Activated gamma-delta T cell treated with anti-CD3 and anti-CD28 coated beads, Interleukin-2, amount 50 U/mL, for 16 hours (primary cell): Measurements from ENCODE around the gene HLA-DQB2.
"Not testable (repeated sequence)": the region's sequence is repeated elsewhere in the genome, so short reads cannot be mapped to it uniquely, and the experiment has no call there.

Experiments
- DNase-seq: peaks from one replicate; pipeline ENCODE4 v3.0.0-alpha.2; 2020; ENCODE audit warnings: low read depth

The HLA-DQB2 gene

DNA sequence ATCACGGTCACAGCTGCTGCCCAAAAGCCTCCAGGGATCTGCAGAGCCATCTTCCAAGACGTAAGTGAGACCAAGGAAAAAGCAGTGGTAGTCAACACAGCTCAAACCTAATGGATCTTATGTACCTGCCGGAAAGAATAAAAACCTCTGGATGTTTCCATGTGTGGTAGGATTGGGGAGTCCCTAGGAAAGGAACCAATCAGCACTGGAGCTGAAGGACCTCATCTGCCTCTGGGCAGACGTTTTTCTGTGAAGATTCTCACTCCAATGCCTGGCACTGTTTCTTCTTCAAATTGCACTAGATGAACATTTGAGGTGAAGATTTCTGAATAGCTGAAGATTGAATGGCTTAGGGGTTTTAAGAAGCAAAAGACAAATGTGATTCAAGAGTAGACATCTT lies at the start of gene HLA-DQB2:
HLA-DQB2 (minus strand) TSS at position 112 of the 400 bp plus-strand sequence; CDS start at position 50, 62 bp downstream.
- no peak for DNase-seq

GRCh38 chr6:32809171-32809570 lies 45.8 kb upstream of the HLA-DQB2 start:
- no peak for DNase-seq

DNA sequence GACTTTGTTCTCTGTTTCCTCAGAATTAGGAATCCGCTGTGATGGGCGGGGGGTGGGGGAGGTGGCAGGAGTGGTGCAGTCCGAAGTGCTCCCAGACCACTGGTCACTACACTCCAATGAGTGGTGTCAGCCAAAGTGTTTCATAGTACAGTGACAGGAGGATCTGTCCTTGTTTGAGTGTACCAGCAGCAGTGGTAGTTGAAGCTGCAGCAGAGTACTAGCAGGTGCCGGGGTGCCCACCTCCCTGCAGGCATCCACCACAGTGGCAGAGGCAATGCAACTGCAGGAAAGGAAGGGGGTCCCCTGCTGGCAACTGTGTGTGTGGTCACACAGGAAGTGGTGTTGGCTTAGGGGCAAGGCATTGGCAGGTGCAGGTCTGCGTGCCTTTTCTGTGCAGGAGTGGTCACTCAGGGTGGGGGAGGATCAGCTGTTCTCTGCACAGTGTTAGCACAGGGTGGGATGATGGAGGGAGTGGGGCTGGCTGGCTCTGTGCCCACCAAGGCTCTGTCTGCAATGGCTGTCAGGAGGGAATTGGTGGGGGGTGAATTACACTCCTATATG lies 43.8 kb upstream of the HLA-DQB2 start:
- DNase-seq, result no peak

DNA sequence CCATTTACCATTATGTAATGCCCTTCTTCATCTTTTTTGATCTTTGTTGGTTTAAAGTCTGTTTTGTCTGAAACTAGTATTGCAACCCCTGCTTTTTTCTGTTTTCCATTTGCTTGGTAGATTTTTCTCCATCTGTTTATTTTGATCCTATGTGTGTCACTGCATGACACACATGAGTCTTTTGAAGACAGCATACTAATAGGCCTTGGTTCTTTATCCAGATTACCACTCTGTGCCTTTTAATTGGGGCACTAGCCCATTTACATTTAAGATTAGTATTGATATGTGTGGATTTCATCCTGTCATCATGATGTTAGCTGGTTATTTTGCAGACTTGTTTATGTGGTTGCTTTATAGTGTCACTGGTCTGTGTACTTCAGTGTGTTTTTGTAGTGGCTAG lies 42.1 kb upstream of the HLA-DQB2 start:
- not testable (repeated sequence) for DNase-seq

DNA sequence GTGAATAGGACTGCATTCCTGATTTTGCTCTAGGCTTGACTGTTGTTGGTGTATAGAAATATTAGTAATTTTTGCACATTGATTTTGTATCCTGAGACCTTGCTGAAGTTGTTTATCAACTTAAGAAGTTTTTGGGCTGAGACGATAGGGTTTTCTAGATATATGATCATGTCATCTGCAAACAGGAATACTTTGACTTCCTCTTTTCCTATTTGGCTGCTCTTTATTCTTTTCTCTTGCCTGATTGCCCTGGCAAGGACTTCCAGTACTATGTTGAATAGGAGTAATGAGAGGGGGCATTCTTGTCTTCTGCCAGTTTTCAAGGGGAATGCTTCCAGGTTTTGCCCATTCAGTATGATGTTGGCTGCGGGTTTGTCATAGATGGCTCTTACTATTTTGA lies 40.1 kb upstream of the HLA-DQB2 start:
- DNase-seq, result no peak

GRCh38 chr6:32799740-32800139 lies 36.4 kb upstream of the HLA-DQB2 start:
- DNase-seq, result no peak

- DNase-seq, result no peak
Observed at GRCh38 chr6:32799168-32799567, 35.8 kb upstream of the HLA-DQB2 start.

- DNase-seq, result peak; percentile 67
Observed at GRCh38 chr6:32796848-32797776, 33.8 kb upstream of the HLA-DQB2 start.

DNA sequence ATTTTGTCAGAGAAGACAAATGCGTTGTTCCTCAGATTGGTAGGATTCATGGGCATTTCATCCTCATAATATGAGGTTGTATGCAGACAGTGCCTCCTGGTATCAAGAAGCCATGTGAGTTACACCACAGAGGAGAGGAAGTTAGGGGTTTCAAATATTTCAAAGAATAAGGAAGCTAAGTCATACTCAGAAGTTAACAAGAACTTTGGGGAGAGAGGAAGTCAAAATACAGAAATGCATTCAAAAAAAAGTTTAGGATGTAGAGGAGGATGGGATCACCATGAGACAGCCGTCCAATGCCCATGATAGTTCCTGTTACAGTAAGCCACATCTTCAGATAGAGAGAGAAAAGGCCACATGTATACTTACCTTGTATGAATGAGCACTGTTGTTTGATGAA lies 31.2 kb upstream of the HLA-DQB2 start:
- DNase-seq, result no peak

- DNase-seq, result no peak
Observed at GRCh38 chr6:32792901-32793435, 29.6 kb upstream of the HLA-DQB2 start.

DNA sequence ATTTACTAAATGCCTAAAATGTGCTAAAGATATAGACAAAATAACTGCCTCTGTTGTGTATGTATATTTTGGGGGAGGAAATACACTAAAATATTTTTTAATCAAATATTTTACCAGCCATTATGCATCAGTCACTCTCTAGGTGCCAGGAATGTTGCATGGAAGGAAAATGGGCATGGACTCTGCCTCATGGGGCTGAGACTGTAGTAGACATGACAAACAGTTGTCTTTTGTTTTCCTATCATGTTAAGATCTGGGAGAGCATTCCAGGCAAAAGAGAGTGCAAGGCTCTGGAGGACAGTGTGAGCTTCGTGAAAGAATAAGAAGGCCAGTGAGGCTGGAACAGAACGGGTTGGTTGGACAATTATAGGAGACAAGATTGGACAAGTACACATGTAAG lies 27.0 kb upstream of the HLA-DQB2 start:
- no peak for DNase-seq

DNA sequence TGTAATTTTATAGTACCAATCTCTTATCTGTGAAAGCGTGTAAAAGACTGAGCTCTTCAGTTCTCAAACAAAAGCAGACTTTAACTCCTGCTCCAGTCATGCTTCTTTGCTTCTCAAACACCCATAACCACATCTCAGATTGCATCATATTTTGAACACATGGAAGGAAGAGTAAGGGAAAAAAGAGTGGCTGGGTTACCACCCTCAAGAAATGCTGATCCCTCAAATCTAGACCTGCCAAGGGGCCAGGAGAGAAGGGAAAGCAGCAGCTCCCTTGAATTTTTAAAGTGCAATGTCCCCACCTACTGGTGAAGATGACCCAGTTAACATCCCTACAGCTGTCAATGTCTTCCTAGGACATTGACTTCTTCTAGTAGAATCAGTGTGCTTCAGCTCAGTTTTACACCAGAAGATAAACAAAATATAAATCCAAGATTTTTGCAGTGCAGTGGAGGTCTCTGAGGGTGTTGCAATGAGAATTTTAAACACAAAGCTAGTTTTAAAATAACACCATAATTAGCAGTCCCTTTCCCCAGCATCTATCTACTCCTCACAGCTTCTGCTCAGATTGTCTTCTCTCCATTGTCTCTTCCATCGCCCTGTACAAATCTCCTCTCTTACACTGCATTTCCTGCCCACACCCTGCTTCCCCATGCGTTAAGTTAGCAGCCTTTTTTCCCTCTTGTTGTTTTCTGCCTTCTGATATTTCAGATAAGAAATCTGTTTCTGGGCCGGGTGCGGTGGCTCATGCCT lies 22.6 kb upstream of the HLA-DQB2 start:
- DNase-seq, result no peak

DNA sequence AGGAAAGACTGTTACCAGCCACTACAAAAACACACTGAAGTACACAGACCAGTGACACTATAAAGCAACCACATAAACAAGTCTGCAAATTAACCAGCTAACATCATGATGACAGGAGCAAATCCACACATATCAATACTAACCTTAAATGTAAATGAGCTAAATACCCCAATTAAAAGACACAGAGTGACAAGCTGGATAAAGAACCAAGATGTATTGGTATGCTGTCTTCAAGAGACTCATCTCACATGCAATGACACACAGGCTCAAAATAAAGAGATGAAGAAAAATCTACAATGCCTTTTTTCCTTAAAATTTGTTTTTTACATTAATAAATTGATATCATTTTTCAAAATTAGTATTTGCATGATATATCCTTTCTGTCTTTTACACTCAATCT lies 19.6 kb upstream of the HLA-DQB2 start:
- not testable (repeated sequence) for DNase-seq

DNA sequence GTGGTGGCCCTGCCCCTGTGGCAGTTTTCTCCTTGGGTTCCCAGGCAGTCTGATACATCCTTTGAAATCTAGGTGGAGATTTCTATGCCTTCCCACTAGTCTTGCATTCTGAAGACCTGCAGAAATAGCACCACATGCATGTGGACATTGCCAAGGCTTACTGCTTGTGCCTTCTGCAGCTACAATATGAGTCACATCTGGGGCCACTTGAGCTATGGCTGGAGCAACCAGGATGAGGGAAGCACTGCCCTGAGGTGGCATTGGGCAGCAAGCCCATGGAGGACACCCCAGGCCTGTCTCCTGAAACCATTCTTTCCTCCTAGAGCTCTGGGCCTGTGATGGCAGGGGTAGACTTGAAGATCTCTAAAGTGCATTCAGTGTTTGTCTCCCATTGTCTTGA lies 15.7 kb upstream of the HLA-DQB2 start:
- DNase-seq, result no peak

DNA sequence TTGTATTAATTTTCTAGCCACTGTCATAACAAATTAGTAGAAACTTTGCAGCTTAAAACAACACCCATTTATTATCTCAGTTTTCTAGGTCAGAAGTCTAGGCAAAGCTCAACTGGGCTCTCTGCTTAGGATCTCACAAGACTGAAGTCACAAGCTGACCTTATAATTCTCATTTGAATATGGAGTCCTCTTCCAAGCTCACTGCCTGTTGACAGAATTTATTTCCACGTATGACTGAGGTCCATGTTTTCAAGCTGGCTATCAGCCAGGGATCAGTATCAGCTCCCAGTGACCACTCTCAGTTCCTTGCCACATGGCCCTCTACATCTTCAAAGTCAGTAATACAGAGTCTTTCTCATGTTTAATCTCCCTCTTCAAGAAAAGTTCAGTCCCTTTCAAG lies 11.7 kb upstream of the HLA-DQB2 start:
- DNase-seq, result no peak

- DNase-seq, result no peak
Observed at GRCh38 chr6:32774426-32774825, 11.1 kb upstream of the HLA-DQB2 start.

DNA sequence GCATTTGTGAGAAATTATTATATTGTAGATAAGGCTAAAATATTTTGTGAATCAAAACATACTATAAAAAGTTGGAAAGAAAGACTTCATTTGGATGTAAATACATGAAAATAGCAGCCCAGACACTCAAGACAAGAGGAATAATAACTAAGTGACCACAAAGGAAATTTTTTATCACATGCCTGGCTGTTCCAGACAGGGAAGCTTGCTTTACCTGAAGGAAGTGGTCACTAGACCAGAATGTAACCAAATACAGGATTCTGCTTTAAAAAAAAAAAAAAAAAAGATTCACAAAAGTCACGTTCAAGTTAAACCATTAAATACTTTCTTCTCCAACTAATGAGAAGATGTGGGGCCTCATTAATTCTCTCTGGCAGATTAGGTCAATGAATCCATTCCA lies 9.3 kb upstream of the HLA-DQB2 start:
- no peak for DNase-seq

GRCh38 chr6:32764048-32764447 lies 716 bp upstream of the HLA-DQB2 start:
- no peak for DNase-seq

GRCh38 chr6:32761548-32761947 lies 1.8 kb downstream of the HLA-DQB2 start:
- DNase-seq, result no peak

DNA sequence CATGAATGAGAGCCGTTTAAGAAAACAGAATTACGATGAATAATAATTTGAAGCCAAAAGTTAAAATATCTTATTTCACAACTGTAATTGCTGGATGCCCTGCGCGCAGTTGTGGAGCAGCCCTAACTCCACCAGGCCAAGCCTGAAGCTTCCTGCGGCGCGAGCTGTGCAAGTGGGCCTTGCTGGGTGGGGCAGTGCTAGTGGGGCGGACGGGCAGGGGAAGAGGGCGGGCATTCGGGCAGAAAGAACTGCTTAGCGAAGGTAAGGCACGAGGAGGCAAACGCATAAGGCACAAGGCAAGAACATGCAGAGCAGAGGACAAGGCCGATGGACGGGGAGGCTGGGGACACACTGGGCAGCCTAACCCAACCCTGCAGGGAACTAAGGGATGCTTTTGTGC lies 2.3 kb downstream of the HLA-DQB2 start:
- DNase-seq, result no peak

- DNase-seq, result no peak
Observed at GRCh38 chr6:32759669-32760068, 3.7 kb downstream of the HLA-DQB2 start.

DNA sequence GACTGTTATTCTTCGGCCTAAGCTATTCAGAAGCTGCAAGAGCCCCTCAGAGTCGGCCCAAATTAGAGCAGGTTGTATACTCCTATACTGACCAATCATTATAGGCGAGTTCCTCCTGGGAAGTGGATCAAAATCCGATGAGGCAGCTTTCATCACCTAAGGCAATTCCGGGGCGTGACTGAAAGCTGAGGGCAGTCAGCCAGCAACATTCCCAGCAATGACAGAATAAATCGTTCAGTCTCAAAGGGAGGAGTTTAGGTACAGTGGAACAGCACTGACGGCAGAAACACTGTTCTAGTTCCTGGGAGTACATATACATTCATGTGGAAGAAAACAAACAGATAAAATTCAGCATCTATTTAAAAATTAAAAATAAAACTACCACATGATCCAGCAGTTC lies 10.8 kb downstream of the HLA-DQB2 start:
- no peak for DNase-seq

- DNase-seq, result not testable (repeated sequence)
Observed at GRCh38 chr6:32745649-32746048, 17.7 kb downstream of the HLA-DQB2 start.
